ENCODE results near the gene SETD9.

SETD9 gene

DNA sequence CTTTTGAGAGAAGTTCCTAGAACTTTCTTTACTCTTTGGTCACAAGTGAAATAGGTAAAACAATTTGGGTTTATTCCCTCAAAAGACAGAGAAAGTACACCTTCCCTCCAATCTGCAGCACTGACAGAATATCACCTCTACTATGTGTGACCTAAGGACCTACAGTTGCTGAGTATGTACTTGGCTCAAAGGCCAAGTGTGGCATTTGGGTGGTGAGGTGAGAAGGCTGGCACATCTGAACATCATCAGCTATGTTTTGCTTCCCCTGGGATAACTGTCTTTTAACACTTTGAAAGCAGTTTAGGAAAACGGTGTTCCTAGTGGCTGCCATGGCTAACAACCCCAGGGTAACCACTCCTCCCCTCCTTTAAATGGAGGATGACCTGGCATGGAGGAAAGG, 24.9 kb downstream of the SETD9 start:
- no peak overlapping the region for H3K4me3 ChIP-seq (ENCODE audit: low read length)
- no peak for TF ChIP-seq CTCF (conservative IDR thresholded peaks at IDR 0.05; ENCODE audit: low read depth, low read length)
- no peak for DNase-seq (ENCODE audit: low read depth)

GRCh38 chr5:56938858-56939257, 29.5 kb downstream of the SETD9 start:
- TF ChIP-seq CTCF (conservative IDR thresholded peaks at IDR 0.05; ENCODE audit: low read depth, low read length): no peak
- DNase-seq (ENCODE audit: low read depth): no peak
- H3K4me3 ChIP-seq (ENCODE audit: low read length): no peak overlapping the region

DNA sequence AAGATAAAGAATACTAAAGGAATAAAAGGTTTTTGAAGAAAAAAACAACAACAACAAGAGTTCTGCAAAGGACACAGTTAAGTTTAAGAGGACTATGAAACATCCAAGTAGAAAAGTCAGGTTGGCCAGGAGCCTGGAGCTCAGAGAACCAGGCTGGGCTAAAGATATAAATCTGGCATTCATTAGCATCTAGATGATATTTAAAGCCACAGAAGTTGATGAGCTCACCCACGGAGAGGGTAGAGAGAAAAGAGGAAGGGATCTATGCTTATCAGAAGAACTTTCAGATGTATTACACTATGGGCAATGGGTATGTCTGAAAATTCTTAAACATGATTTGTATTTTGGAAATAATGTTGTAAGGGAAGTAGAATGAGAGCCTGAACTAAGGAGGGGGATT, 32.6 kb downstream of the SETD9 start:
- DNase-seq (ENCODE audit: low read depth): no peak
- TF ChIP-seq CTCF (conservative IDR thresholded peaks at IDR 0.05; ENCODE audit: low read depth, low read length): no peak
- H3K4me3 ChIP-seq (ENCODE audit: low read length): no peak overlapping the region

GRCh38 chr5:56947052-56947451, 37.7 kb downstream of the SETD9 start:
- no peak overlapping the region for H3K4me3 ChIP-seq (ENCODE audit: low read length)
- no peak for TF ChIP-seq CTCF (conservative IDR thresholded peaks at IDR 0.05; ENCODE audit: low read depth, low read length)
- DNase-seq (ENCODE audit: low read depth): no peak

GRCh38 chr5:56950626-56951125, 41.3 kb downstream of the SETD9 start:
- peak overlapping the region; percentile 84 for H3K4me3 ChIP-seq (ENCODE audit: low read length)
- DNase-seq (ENCODE audit: low read depth): no peak
- TF ChIP-seq CTCF (conservative IDR thresholded peaks at IDR 0.05; ENCODE audit: low read depth, low read length): no peak

DNA sequence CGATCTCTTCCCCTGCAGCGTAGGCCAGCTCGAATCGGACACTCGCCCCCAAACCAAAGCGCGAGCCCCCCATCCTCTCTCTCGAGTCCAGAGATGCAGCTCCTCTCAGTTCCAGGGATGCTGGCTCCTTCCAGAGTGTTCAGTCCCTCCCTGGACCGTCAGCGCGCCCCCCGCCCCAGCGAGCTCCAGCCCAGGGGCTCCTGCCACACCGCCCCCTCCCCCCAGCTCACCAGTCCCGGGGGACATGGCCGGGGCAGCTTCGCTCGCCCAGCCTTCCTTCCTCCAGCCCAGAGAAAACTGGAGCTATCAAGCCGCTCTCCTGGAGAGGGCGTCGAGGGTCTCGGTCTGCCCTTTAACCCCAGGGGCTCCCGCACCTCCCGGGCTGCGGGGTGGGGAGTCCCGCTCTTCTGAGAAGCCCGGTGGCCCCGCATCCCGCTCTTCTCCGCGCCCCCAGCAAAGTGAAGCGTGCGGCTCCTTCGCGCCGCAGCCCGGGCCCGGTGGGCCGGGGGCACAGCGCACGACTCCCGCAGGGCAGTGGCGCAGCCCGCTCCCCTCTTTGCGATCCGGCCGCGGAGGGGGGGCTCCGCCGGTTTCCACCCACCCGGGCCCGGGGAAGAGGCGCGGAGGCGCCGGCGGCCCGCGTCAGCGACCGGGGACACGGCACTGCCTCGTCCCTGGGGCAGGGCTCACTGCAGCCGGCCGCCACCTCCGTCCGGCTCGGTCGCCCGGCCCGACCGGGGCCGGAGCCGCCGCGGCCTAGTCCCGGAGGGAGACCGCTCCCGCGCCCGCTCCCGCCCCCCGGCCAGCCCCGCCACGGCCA, 41.9 kb downstream of the SETD9 start:
- DNase-seq (ENCODE audit: low read depth): no peak
- TF ChIP-seq CTCF (conservative IDR thresholded peaks at IDR 0.05; ENCODE audit: low read depth, low read length): peak; percentile 4
- peak overlapping the region; percentile 84 for H3K4me3 ChIP-seq (ENCODE audit: low read length)
